Smooth muscle cell (in vitro differentiated cells): ENCODE results near the gene TRIO. TPM values are rescaled to one million over a fixed set of nuclear protein-coding genes. Genes with fewer than 3 reads are reported as not detected.

Source experiments
- DNase-seq: peaks from one replicate; lab custom pipeline; 2025; ENCODE audit not compliant: unreplicated experiment; lab: John Stamatoyannopoulos, UW
- H2AFZ ChIP-seq: fragments of 200-600 bp; sonication (generic); 2 replicates; pipeline ENCODE4 v1.6.0; 2016; ENCODE audit warnings: antibody characterized with exemption, low read depth, mild to moderate bottlenecking
- H3F3A ChIP-seq: fragments of 200-600 bp; sonication (generic); 2 replicates; pipeline ENCODE4 v1.6.0; 2017; ENCODE audit warnings: antibody characterized with exemption, low read depth
- H3K27ac ChIP-seq: fragments of 200-600 bp; sonication (generic); 2 replicates; pipeline ENCODE4 v1.5.1; 2016; ENCODE audit warnings: low read depth, mild to moderate bottlenecking
- H3K27me3 ChIP-seq: fragments of 200-600 bp; sonication (generic); 2 replicates; pipeline ENCODE4 v1.6.1; 2016; ENCODE audit warnings: low read depth, mild to moderate bottlenecking
- H3K36me3 ChIP-seq: fragments of 200-600 bp; sonication (generic); 2 replicates; pipeline ENCODE4 v1.5.1; 2016; ENCODE audit warnings: low read depth
- H3K4me1 ChIP-seq: fragments of 200-600 bp; sonication (generic); 2 replicates; pipeline ENCODE4 v1.5.1; 2016; ENCODE audit warnings: low read depth
- H3K4me2 ChIP-seq: fragments of 200-600 bp; sonication (generic); 2 replicates; pipeline ENCODE4 v1.6.0; 2016; ENCODE audit warnings: mild to moderate bottlenecking
- H3K4me3 ChIP-seq: fragments of 200-600 bp; sonication (generic); 2 replicates; pipeline ENCODE4 v1.5.1; 2016; ENCODE audit warnings: mild to moderate bottlenecking
- H3K79me2 ChIP-seq: fragments of 200-600 bp; sonication (generic); 2 replicates; pipeline ENCODE4 v1.6.0; 2016; ENCODE audit warnings: low read depth, mild to moderate bottlenecking
- H3K9ac ChIP-seq: fragments of 200-600 bp; sonication (generic); 2 replicates; pipeline ENCODE4 v1.6.0; 2016; ENCODE audit warnings: low read depth
- H3K9me3 ChIP-seq: fragments of 200-600 bp; sonication (generic); replicated peaks from 2 replicates; pipeline ENCODE4 v1.5.1; 2016; ENCODE audit warnings: low read depth
- H4K20me1 ChIP-seq: fragments of 200-600 bp; sonication (generic); 2 replicates; pipeline ENCODE4 v1.6.0; 2016; ENCODE audit warnings: low read depth
- CTCF ChIP-seq: fragments of 200-600 bp; sonication (generic); IDR thresholded peaks from 2 replicates; pipeline ENCODE4 v1.5.1; 2017; ENCODE audit warnings: borderline replicate concordance, mild to moderate bottlenecking, antibody characterized with exemption; ENCODE audit not compliant: insufficient read depth, poor library complexity, severe bottlenecking
- WGBS: methylation state at CpG from one replicate; pipeline ENCODE4 v1.1.7; 2016; ENCODE audit warnings: low lambda C conversion rate; 5-methylcytosine and 5-hydroxymethylcytosine counted together
- polyA plus RNA-seq: library from polyadenylated mRNA; unstranded; fragments of >200 nt; fragmentation: Nextera tagmentation; extraction: Ambion mirVana; gene quantifications from 2 replicates; pipeline ENCODE4 v1.2.1, GENCODE V29; 2016
- total RNA-seq: library from RNA; depleted of rRNA; stranded (reverse); fragments of >200 nt; gene quantifications from 2 replicates; pipeline ENCODE4 v1.2.3, GENCODE V29; 2014

The TRIO gene
- total and polyA plus RNA-seq, 2 experiments from 2014 or later: 10.2 to 118 TPM

GRCh38 chr5:14326035-14326903 lies 183.1 kb downstream of the TRIO start:
- Histone ChIP-seq H4K20me1 (peaks cover 93% of the 10 kb centered on the region), H2AFZ (no peak overlapping the region), H3K4me2 (no peak overlapping the region), H3K4me1 (no peaks in the 10 kb centered on the region), H3K4me3 (no peak overlapping the region), H3K79me2 (peaks cover 23% of the 10 kb centered on the region), H3K9me3 (no peaks in the 10 kb centered on the region), H3K9ac (no peak overlapping the region), H3K36me3 (peaks cover 8% of the 10 kb centered on the region), H3K27me3 (no peaks in the 10 kb centered on the region), H3K27ac (no peak overlapping the region), H3F3A (no peaks in the 10 kb centered on the region)
- 77% methylated on average over 10 of the region's 10 CpGs for WGBS
- no peak for TF ChIP-seq CTCF
- no peak for DNase-seq

DNA sequence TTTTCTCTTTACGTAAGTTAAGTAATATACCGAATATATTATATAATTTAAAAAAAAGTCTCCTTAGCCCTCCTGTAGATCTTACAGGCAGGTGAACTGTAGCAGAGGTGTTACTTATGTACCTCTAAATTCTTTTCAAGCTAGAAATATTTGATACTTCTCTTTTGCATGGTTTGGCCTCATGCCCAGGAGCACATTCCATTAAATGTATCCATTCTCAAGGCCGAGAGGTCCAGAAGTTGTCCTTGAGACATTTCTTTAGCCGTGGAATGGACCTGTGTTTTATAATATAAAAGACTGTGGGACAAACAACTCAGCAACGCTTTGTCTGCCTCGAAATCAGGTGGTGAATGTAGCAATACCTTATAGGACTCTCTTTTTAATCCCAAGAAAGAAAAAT lies 184.5 kb downstream of the TRIO start:
- no peak for DNase-seq
- H3K9me3 ChIP-seq: no peaks in the 10 kb centered on the region
- no peak for TF ChIP-seq CTCF
- no peaks in the 10 kb centered on the region for H3K4me1 ChIP-seq
- peaks cover 21% of the 10 kb centered on the region for H3K79me2 ChIP-seq
- H3K4me3 ChIP-seq: no peak overlapping the region
- H3K9ac ChIP-seq: no peak overlapping the region
- no peak overlapping the region for H3K4me2 ChIP-seq
- H3K36me3 ChIP-seq: peaks cover 13% of the 10 kb centered on the region
- no peak overlapping the region for H2AFZ ChIP-seq
- no peaks in the 10 kb centered on the region for H3F3A ChIP-seq
- H3K27me3 ChIP-seq: no peaks in the 10 kb centered on the region
- no peak overlapping the region for H3K27ac ChIP-seq
- H4K20me1 ChIP-seq: peaks cover 93% of the 10 kb centered on the region
- WGBS: 97% methylated on average over 6 of the region's 6 CpGs

GRCh38 chr5:14328144-14328543 lies 185.0 kb downstream of the TRIO start:
- TF ChIP-seq CTCF: no peak
- Histone ChIP-seq H3K36me3 (peaks cover 13% of the 10 kb centered on the region), H3K4me1 (no peaks in the 10 kb centered on the region), H3K9ac (no peak overlapping the region), H3K27ac (no peak overlapping the region), H3K79me2 (peaks cover 21% of the 10 kb centered on the region), H3F3A (no peaks in the 10 kb centered on the region), H3K9me3 (no peaks in the 10 kb centered on the region), H3K4me3 (no peak overlapping the region), H4K20me1 (peaks cover 93% of the 10 kb centered on the region), H2AFZ (no peak overlapping the region), H3K4me2 (no peak overlapping the region), H3K27me3 (no peaks in the 10 kb centered on the region)
- WGBS: 97% methylated on average over 14 of the region's 14 CpGs
- no peak for DNase-seq

GRCh38 chr5:14330291-14330690 lies 187.1 kb downstream of the TRIO start:
- no peak for DNase-seq
- Histone ChIP-seq H3K4me2 (no peak overlapping the region), H3K4me3 (no peak overlapping the region), H3K79me2 (peaks cover 11% of the 10 kb centered on the region), H3F3A (no peaks in the 10 kb centered on the region), H3K27me3 (no peaks in the 10 kb centered on the region), H3K36me3 (peaks cover 18% of the 10 kb centered on the region), H3K9ac (no peak overlapping the region), H3K9me3 (no peaks in the 10 kb centered on the region), H3K4me1 (no peaks in the 10 kb centered on the region), H2AFZ (no peak overlapping the region), H3K27ac (no peak overlapping the region), H4K20me1 (peaks cover 92% of the 10 kb centered on the region)
- 94% methylated on average over 2 of the region's 2 CpGs for WGBS
- TF ChIP-seq CTCF: no peak
